Activated T-helper 9 cell treated with anti-CD3 and anti-CD28 coated beads, Interleukin-2, amount 50 U/mL, for 16 hours (primary cell): Measurements from ENCODE around the gene QRFP.

Experiments
- DNase-seq: peaks from one replicate; pipeline ENCODE4 v3.0.0-alpha.2; 2020; ENCODE audit warnings: low read depth

Gene QRFP

GRCh38 chr9:130896233-130897014 is at the start of gene QRFP:
Gene QRFP (minus strand): TSS chr9:130896812. CDS start chr9:130893838, 2,974 bp downstream.
- DNase-seq: no peak

- no peak for DNase-seq
Measured at GRCh38 chr9:130945173-130945572, 48.6 kb upstream of the QRFP start.

- DNase-seq: no peak
Measured at GRCh38 chr9:130944510-130945058, 48.0 kb upstream of the QRFP start.

GRCh38 chr9:130943777-130944176 is 47.2 kb upstream of the QRFP start:
- no peak for DNase-seq

GRCh38 chr9:130943221-130943620 is 46.6 kb upstream of the QRFP start:
- DNase-seq: no peak

GRCh38 chr9:130942679-130943078 is 46.1 kb upstream of the QRFP start:
- no peak for DNase-seq

GRCh38 chr9:130942084-130942483 is 45.5 kb upstream of the QRFP start:
- no peak for DNase-seq

- peak; percentile 57 for DNase-seq
Measured at GRCh38 chr9:130940693-130941576, 44.3 kb upstream of the QRFP start.

GRCh38 chr9:130940027-130940549 is 43.5 kb upstream of the QRFP start:
- DNase-seq: no peak

- no peak for DNase-seq
Measured at GRCh38 chr9:130939405-130940026, 42.9 kb upstream of the QRFP start.

GRCh38 chr9:130938652-130939404 is 42.2 kb upstream of the QRFP start, which contains the start of gene FIBCD1:
Gene FIBCD1 (minus strand): TSS chr9:130939247. CDS start chr9:130938607, 640 bp downstream.
- no peak for DNase-seq

GRCh38 chr9:130938184-130938651 is 41.6 kb upstream of the QRFP start:
- DNase-seq: no peak

- no peak for DNase-seq
Measured at GRCh38 chr9:130937146-130938076, 40.8 kb upstream of the QRFP start.

- no peak for DNase-seq
Measured at GRCh38 chr9:130936285-130937117, 39.9 kb upstream of the QRFP start.

- no peak for DNase-seq
Measured at GRCh38 chr9:130935648-130936271, 39.1 kb upstream of the QRFP start.

GRCh38 chr9:130934702-130935647 is 38.4 kb upstream of the QRFP start:
- DNase-seq: no peak

- no peak for DNase-seq
Measured at GRCh38 chr9:130934246-130934645, 37.6 kb upstream of the QRFP start.
